Stomach (tissue), 4 donors: ENCODE results near the gene COL24A1.

Experiments
- CTCF ChIP-seq, 7 experiments: fragments of 450-650 bp in 4 of 7; fragments of 200-600 bp in 3 of 7; sonication (generic) in 3 of 7; IDR thresholded peaks; one replicate each; pipeline ENCODE4 v1.5.1; 2016 to 2019; ENCODE audit warnings: antibody characterized with exemption in 7 of 7, control low read depth in 2 of 7, mild to moderate bottlenecking in 1 of 7
- POLR2A ChIP-seq, 4 donors: fragments of 450-650 bp; IDR thresholded peaks; one replicate each; pipeline ENCODE4 v1.6.1; 2016; ENCODE audit warnings: antibody characterized with exemption in 4 of 4, control low read depth in 2 of 4, mild to moderate bottlenecking in 1 of 4, moderate library complexity in 1 of 4

- no peak for TF ChIP-seq CTCF (IDR thresholded peaks at IDR 0.05)
- TF ChIP-seq POLR2A (IDR thresholded peaks at IDR 0.05), result no peak
Observed at GRCh38 chr1:85846706-85847105, 309.9 kb downstream of the COL24A1 start.
